HG03196 (cell line): ENCODE results near the gene MYOM1.

Experiments
- ATAC-seq: cut with Tn5 transposase; IDR thresholded peaks from one replicate; pipeline ENCODE4 v1.9.1; 2021; ENCODE audit not compliant: unreplicated experiment

MYOM1 gene

GRCh38 chr18:3119401-3120341 lies 100.1 kb downstream of the MYOM1 start:
- ATAC-seq = no peak

GRCh38 chr18:3118195-3119010 lies 101.4 kb downstream of the MYOM1 start:
- ATAC-seq = no peak

- no peak for ATAC-seq
These were observed 102.1 kb downstream of the MYOM1 start for GRCh38 chr18:3117493-3118192.

GRCh38 chr18:3115447-3116030 lies 104.2 kb downstream of the MYOM1 start:
- ATAC-seq = no peak

- no peak for ATAC-seq
These were observed 105.3 kb downstream of the MYOM1 start for GRCh38 chr18:3114451-3114850.

GRCh38 chr18:3114026-3114425 lies 105.7 kb downstream of the MYOM1 start:
- ATAC-seq = no peak

- ATAC-seq = no peak
These were observed 108.1 kb downstream of the MYOM1 start for GRCh38 chr18:3111523-3112240.

- ATAC-seq = no peak
These were observed 109.6 kb downstream of the MYOM1 start for GRCh38 chr18:3110034-3110752.

GRCh38 chr18:3107740-3108151 lies 112.0 kb downstream of the MYOM1 start:
- no peak for ATAC-seq

- ATAC-seq = no peak
These were observed 115.3 kb downstream of the MYOM1 start for GRCh38 chr18:3104190-3105054.

- ATAC-seq = no peak
These were observed 116.2 kb downstream of the MYOM1 start for GRCh38 chr18:3103576-3103975.

GRCh38 chr18:3102983-3103382 lies 116.8 kb downstream of the MYOM1 start:
- no peak for ATAC-seq

GRCh38 chr18:3100498-3101132 lies 119.2 kb downstream of the MYOM1 start:
- ATAC-seq = no peak

- no peak for ATAC-seq
These were observed 120.4 kb downstream of the MYOM1 start for GRCh38 chr18:3099327-3099726.

GRCh38 chr18:3097082-3097481 lies 122.7 kb downstream of the MYOM1 start:
- ATAC-seq = no peak

- ATAC-seq = no peak
These were observed 123.8 kb downstream of the MYOM1 start for GRCh38 chr18:3095921-3096320.

- no peak for ATAC-seq
These were observed 125.5 kb downstream of the MYOM1 start for GRCh38 chr18:3094338-3094684.

- no peak for ATAC-seq
These were observed 126.0 kb downstream of the MYOM1 start for GRCh38 chr18:3093624-3094337.
